CD4-positive, alpha-beta memory T cell (primary cell): Measurements from ENCODE around the gene FAM120AOS. TPM values are rescaled to one million over a fixed set of nuclear protein-coding genes. Genes with fewer than 3 reads are reported as not detected.
"Not testable (repeated sequence)": the region's sequence is repeated elsewhere in the genome, so short reads cannot be mapped to it uniquely, and the experiment has no call there.

ENCODE experiments used
- CTCF ChIA-PET: fragments of 350-600 bp; sonication (Branson Sonifier 250); formaldehyde crosslinking; loops from one replicate; lab custom pipeline; 2021; ENCODE audit warnings: inconsistent platforms; ENCODE audit not compliant: partially characterized antibody; lab: Charles Lee
- POLR2A ChIA-PET: fragments of 350-600 bp; sonication (Branson Sonifier 250); formaldehyde crosslinking; loops from one replicate; lab custom pipeline; 2021; ENCODE audit not compliant: partially characterized antibody; lab: Charles Lee
- DNase-seq, 5 donors: peaks; one replicate each; pipeline versions ENCODE4 v3.0.0 to v3.0.0-alpha.2; 2020 to 2022; ENCODE audit warnings: mixed read lengths in 1 of 5
- H3K27ac ChIP-seq: one replicate; pipeline ENCODE4 v1.7.0; 2013; ENCODE audit warnings: low read depth, low read length
- H3K27me3 ChIP-seq: 2 replicates; pipeline ENCODE4 v1.7.0; 2013; ENCODE audit warnings: mild to moderate bottlenecking, low read length, moderate library complexity; ENCODE audit not compliant: insufficient read depth
- H3K36me3 ChIP-seq: 2 replicates; pipeline ENCODE4 v1.7.0; 2013; ENCODE audit warnings: mild to moderate bottlenecking, low read length, moderate library complexity; ENCODE audit not compliant: insufficient read depth
- H3K4me1 ChIP-seq: 2 replicates; pipeline ENCODE4 v1.7.0; 2013; ENCODE audit warnings: mild to moderate bottlenecking, low read length, moderate library complexity; ENCODE audit not compliant: insufficient read depth
- H3K4me3 ChIP-seq, 2 donors: one replicate each; pipeline ENCODE4 v1.7.0; 2013; ENCODE audit warnings: low read length in 2 of 2, mild to moderate bottlenecking in 1 of 2
- H3K9me3 ChIP-seq, 2 donors: one replicate each; pipeline ENCODE4 v1.7.0; 2013; ENCODE audit warnings: low read length in 2 of 2, control low read depth in 1 of 2; ENCODE audit not compliant: control insufficient read depth in 1 of 2
- H3K27ac Mint-ChIP-seq, 7 donors: one replicate each; pipeline ENCODE4 v1.8.0; 2020 to 2021; ENCODE audit warnings: mixed read lengths in 7 of 7, mild to moderate bottlenecking in 6 of 7, inconsistent platforms in 3 of 7, moderate library complexity in 3 of 7
- H3K27me3 Mint-ChIP-seq, 2 donors: one replicate each; pipeline ENCODE4 v1.8.0; 2020 to 2021; ENCODE audit warnings: mixed read lengths in 2 of 2
- H3K36me3 Mint-ChIP-seq, 2 donors: one replicate each; pipeline ENCODE4 v1.8.0; 2020 to 2021; ENCODE audit warnings: mixed read lengths in 2 of 2, inconsistent platforms in 1 of 2, mild to moderate bottlenecking in 1 of 2
- H3K4me1 Mint-ChIP-seq, 4 donors: one replicate each; pipeline ENCODE4 v1.8.0; 2020 to 2021; ENCODE audit warnings: mixed read lengths in 4 of 4, mild to moderate bottlenecking in 1 of 4
- H3K4me3 Mint-ChIP-seq, 8 donors: one replicate each; pipeline ENCODE4 v1.8.0; 2020 to 2021; ENCODE audit warnings: mixed read lengths in 8 of 8, mild to moderate bottlenecking in 7 of 8, moderate library complexity in 6 of 8, inconsistent platforms in 3 of 8
- H3K9me3 Mint-ChIP-seq, 8 donors: one replicate each; pipeline ENCODE4 v1.8.0; 2020 to 2021; ENCODE audit warnings: mixed read lengths in 8 of 8, mild to moderate bottlenecking in 5 of 8, inconsistent platforms in 3 of 8, moderate library complexity in 1 of 8
- intact Hi-C: fragments of 100-400 bp; cut with micrococcal nuclease; formaldehyde crosslinking; loops from one replicate; pipeline ENCODE4 v1.15.1; 2023
- polyA plus RNA-seq, 2 donors: library from polyadenylated mRNA; unstranded; fragments of 300-500 nt; fragmentation: Illumina TruSeq; gene quantifications; one replicate each; pipeline ENCODE4 v1.2.3, GENCODE V29; 2021
- total RNA-seq, 2 experiments: library from RNA; stranded (reverse); gene quantifications; one replicate each; pipeline ENCODE4 v1.2.3, GENCODE V29; 2021

The FAM120AOS gene
- total and polyA plus RNA-seq, 4 experiments from 2014 or later = 49.7 to 64.6 (median 54.1) TPM

- Histone ChIP-seq H3K27me3 (no peaks in the 10 kb centered on the region), H3K9me3 (no peaks in the 10 kb centered on the region), H3K36me3 (peaks cover 20% of the 10 kb centered on the region), H3K4me3 (peak within 1 kb of the TSS; percentile 70 to 83), H3K4me1 (peaks cover 42% of the 10 kb centered on the region), H3K27ac (peak within 1 kb of the TSS; percentile 93)
- Mint-ChIP-seq H3K4me1 (peaks cover 25 to 59% (median 42%) of the 10 kb centered on the region in 4 donors), H3K27ac (peak within 1 kb of the TSS; percentile 93 to 99 (median 97)), H3K4me3 (peak within 1 kb of the TSS; percentile 94 to 98 (median 96)), H3K9me3 (no peaks in the 10 kb centered on the region), H3K27me3 (no peaks in the 10 kb centered on the region), H3K36me3 (peaks cover 19 to 46% of the 10 kb centered on the region in 2 donors)
- intact Hi-C loops = loop anchor here (2.0 to 10.0 kb wide), 6 partner anchors 14 to 1336 kb away; partner anchors contain the start of genes NINJ1, SPTLC1 and ZNF169
- CTCF ChIA-PET = interaction anchor here (1.2 to 2.6 kb wide), 2 partner anchors 115 to 448 kb away, joined by 4 to 9 read pairs; no protein-coding TSS in a partner anchor
- DNase-seq = peak; percentile 74 to 79 (median 77)
- POLR2A ChIA-PET = interaction anchor here (0.5 to 2.4 kb wide), 8 partner anchors 13 to 686 kb away, joined by 3 to 19 read pairs (median 4); partner anchors contain the start of genes BICD2 and CARD19
These were observed 2.2 kb downstream of the FAM120AOS start, which contains the start of gene FAM120A for GRCh38 chr9:93450945-93451815. Gene FAM120A (plus strand): TSS chr9:93451685. CDS start chr9:93451916, 231 bp downstream.

- Histone ChIP-seq H3K4me3 (no peak overlapping the region), H3K27ac (no peak overlapping the region), H3K36me3 (peaks cover 25% of the 10 kb centered on the region), H3K27me3 (no peaks in the 10 kb centered on the region), H3K4me1 (peaks cover 16% of the 10 kb centered on the region), H3K9me3 (no peaks in the 10 kb centered on the region)
- Mint-ChIP-seq H3K27ac (peak overlapping the region in 5 of 7 donors; percentile 29 to 80 (median 56)), H3K9me3 (peaks cover 0 to 2% (median 0%) of the 10 kb centered on the region in 8 donors), H3K4me3 (no peak overlapping the region), H3K27me3 (no peaks in the 10 kb centered on the region), H3K4me1 (peaks cover 11 to 32% (median 20%) of the 10 kb centered on the region in 4 donors), H3K36me3 (peaks cover 33 to 43% of the 10 kb centered on the region in 2 donors)
- no peak for DNase-seq
- intact Hi-C loops = no loop called here
- POLR2A ChIA-PET = interaction anchor here (1.1 kb wide), 1 partner anchor 9 kb away, joined by 4 read pairs; no protein-coding TSS in a partner anchor
- CTCF ChIA-PET = interaction anchor here (2.2 kb wide), 1 partner anchor 119 kb away, joined by 10 read pairs; no protein-coding TSS in a partner anchor
These were observed 5.7 kb downstream of the FAM120AOS start for GRCh38 chr9:93447655-93448054.

DNA sequence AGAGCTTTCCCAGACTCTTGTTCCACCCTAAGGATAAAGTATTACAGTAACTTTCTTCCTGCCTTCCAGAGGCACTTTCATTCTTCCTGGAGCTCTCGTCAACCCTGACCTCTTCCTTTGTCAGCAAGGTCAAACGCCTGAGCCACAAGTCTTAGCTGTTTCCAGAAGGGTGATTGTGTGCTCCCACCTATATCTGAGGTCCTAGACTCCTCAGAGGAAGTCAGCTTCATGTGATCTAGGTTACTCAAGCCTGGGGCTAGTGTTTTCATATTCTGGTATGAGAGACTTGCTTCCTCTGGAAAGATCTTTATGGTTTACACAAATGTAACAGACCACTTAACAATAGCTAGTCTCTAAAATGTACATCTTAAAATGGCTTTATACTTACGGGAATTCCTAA is 7.3 kb downstream of the FAM120AOS start:
- Mint-ChIP-seq H3K4me3 (no peak overlapping the region), H3K4me1 (peaks cover 11 to 32% (median 20%) of the 10 kb centered on the region in 4 donors), H3K27ac (peak overlapping the region in 5 of 7 donors; percentile 4 to 63 (median 43)), H3K9me3 (peaks cover 0 to 2% (median 0%) of the 10 kb centered on the region in 8 donors), H3K27me3 (no peaks in the 10 kb centered on the region), H3K36me3 (peaks cover 33 to 40% of the 10 kb centered on the region in 2 donors)
- no peaks in the 10 kb centered on the region for H3K27me3 ChIP-seq
- DNase-seq = no peak
- ChIA-PET POLR2A (interaction anchor here (1.3 kb wide), 1 partner anchor 120 kb away, joined by 3 read pairs; no protein-coding TSS in a partner anchor), CTCF (no interaction called here)
- no peaks in the 10 kb centered on the region for H3K9me3 ChIP-seq
- intact Hi-C loops = no loop called here
- H3K36me3 ChIP-seq = peaks cover 25% of the 10 kb centered on the region
- H3K4me1 ChIP-seq = peaks cover 16% of the 10 kb centered on the region
- no peak overlapping the region for H3K4me3 ChIP-seq
- no peak overlapping the region for H3K27ac ChIP-seq

- no peak for DNase-seq
- Mint-ChIP-seq H3K4me3 (no peak overlapping the region), H3K36me3 (peaks cover 4 to 22% of the 10 kb centered on the region in 2 donors), H3K27me3 (no peaks in the 10 kb centered on the region), H3K9me3 (peaks cover 0 to 2% (median 0%) of the 10 kb centered on the region in 8 donors), H3K27ac (peak overlapping the region in 1 of 7 donors; percentile 29), H3K4me1 (no peaks in the 10 kb centered on the region)
- intact Hi-C loops = no loop called here
- CTCF ChIA-PET = interaction anchor here (1.3 kb wide), 1 partner anchor 23 kb away, joined by 3 read pairs; no protein-coding TSS in a partner anchor
- Histone ChIP-seq H3K27ac (no peak overlapping the region), H3K9me3 (no peaks in the 10 kb centered on the region), H3K4me3 (no peak overlapping the region), H3K27me3 (no peaks in the 10 kb centered on the region), H3K4me1 (no peaks in the 10 kb centered on the region), H3K36me3 (peaks cover 4% of the 10 kb centered on the region)
- POLR2A ChIA-PET = no interaction called here
These were observed 12.3 kb downstream of the FAM120AOS start for GRCh38 chr9:93440896-93441580.

DNA sequence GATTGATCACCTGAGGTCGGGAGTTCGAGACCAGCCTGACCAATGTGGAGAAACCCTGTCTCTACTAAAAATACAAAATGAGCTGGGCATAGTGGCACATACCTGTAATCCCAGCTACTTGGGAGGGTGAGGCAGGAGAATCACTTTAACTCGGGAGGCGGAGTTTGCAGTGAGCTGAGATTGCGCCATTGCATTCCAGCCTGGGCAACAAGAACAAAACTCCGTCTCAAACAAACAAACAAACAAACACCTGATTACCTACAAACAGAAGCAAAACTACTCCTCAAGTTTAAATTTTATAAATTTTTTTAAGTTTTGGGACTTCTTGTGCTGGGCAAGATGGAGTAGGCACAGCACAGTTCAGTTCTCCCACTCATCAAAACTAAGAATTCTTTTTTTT is 14.1 kb downstream of the FAM120AOS start:
- peaks cover 0 to 20% of the 10 kb centered on the region in 2 donors for H3K36me3 Mint-ChIP-seq
- H3K9me3 Mint-ChIP-seq, H3K36me3 ChIP-seq, H3K27ac Mint-ChIP-seq, H3K4me1 ChIP-seq, H3K27me3 Mint-ChIP-seq, H3K4me1 Mint-ChIP-seq, DNase-seq, POLR2A ChIA-PET, H3K4me3 Mint-ChIP-seq, intact Hi-C loops, H3K4me3 ChIP-seq, H3K9me3 ChIP-seq, H3K27ac ChIP-seq, H3K27me3 ChIP-seq: not testable (repeated sequence)
- CTCF ChIA-PET = interaction anchor here (0.8 kb wide), 1 partner anchor 127 kb away, joined by 3 read pairs; no protein-coding TSS in a partner anchor

- H3K36me3 Mint-ChIP-seq = peaks cover 1 to 14% of the 10 kb centered on the region in 2 donors
- intact Hi-C loops = no loop called here
- no peak overlapping the region for H3K4me3 ChIP-seq
- H3K36me3 ChIP-seq = no peaks in the 10 kb centered on the region
- ChIA-PET CTCF (no interaction called here), POLR2A (no interaction called here)
- H3K4me1 Mint-ChIP-seq = peaks cover 0 to 4% (median 0%) of the 10 kb centered on the region in 4 donors
- H3K9me3 ChIP-seq = no peaks in the 10 kb centered on the region
- DNase-seq = no peak
- H3K27me3 Mint-ChIP-seq = no peaks in the 10 kb centered on the region
- H3K27ac Mint-ChIP-seq = no peak overlapping the region
- no peaks in the 10 kb centered on the region for H3K27me3 ChIP-seq
- H3K9me3 Mint-ChIP-seq = peaks cover 0 to 2% (median 0%) of the 10 kb centered on the region in 8 donors
- H3K27ac ChIP-seq = no peak overlapping the region
- no peaks in the 10 kb centered on the region for H3K4me1 ChIP-seq
- no peak overlapping the region for H3K4me3 Mint-ChIP-seq
These were observed 15.4 kb downstream of the FAM120AOS start for GRCh38 chr9:93437996-93438395.
